ENCODE data around the gene VOPP1. TPM values are rescaled to one million over a fixed set of nuclear protein-coding genes. Genes with fewer than 3 reads are reported as not detected.
"Not testable (repeated sequence)": the region's sequence is repeated elsewhere in the genome, so short reads cannot be mapped to it uniquely, and the experiment has no call there.

The VOPP1 gene
- total and polyA plus RNA-seq, 12 donors: 10.2 to 60.7 (median 35.5) TPM

- H3K36me3 ChIP-seq (replicated peaks in 1 of 2): no peaks in the 10 kb centered on the region
- H3K27ac ChIP-seq: no peak overlapping the region
- TF ChIP-seq CTCF (IDR thresholded peaks at IDR 0.05) (no peak), POLR2A (IDR thresholded peaks at IDR 0.05) (no peak)
- H3K4me1 ChIP-seq (replicated peaks in 1 of 2): no peaks in the 10 kb centered on the region
- intact Hi-C loops (cut with DNase I): no loop called here
- H3K4me3 ChIP-seq: no peak overlapping the region
- H3K9me3 ChIP-seq (replicated peaks in 1 of 3): no peaks in the 10 kb centered on the region
- H3K27me3 ChIP-seq: no peaks in the 10 kb centered on the region
- 81 to 89% (median 83%) methylated on average over 6 to 8 of the region's 8 CpGs for WGBS, 4 donors
- DNase-seq: no peak
These were observed 15.5 kb upstream of the VOPP1 start for GRCh38 chr7:55587687-55588378.

- intact Hi-C loops (cut with DNase I); H3K27me3 ChIP-seq: not testable (repeated sequence)
- WGBS, 4 donors: 75 to 93% (median 87%) methylated on average over 5 to 9 of the region's 9 CpGs
These were observed 10.4 kb upstream of the VOPP1 start for GRCh38 chr7:55582656-55583055.

GRCh38 chr7:55576753-55577152 lies 4.5 kb upstream of the VOPP1 start:
- Histone ChIP-seq H3K36me3 (replicated peaks in 1 of 2) (no peaks in the 10 kb centered on the region), H3K27me3 (no peaks in the 10 kb centered on the region), H3K4me3 (no peak overlapping the region), H3K4me1 (replicated peaks in 1 of 2) (peaks cover 6 to 21% of the 10 kb centered on the region in 2 donors), H3K9me3 (replicated peaks in 1 of 3) (no peaks in the 10 kb centered on the region), H3K27ac (no peak overlapping the region)
- WGBS, 4 donors: 84 to 89% (median 85%) methylated on average over 4 of the region's 4 CpGs
- no peak for TF ChIP-seq CTCF (IDR thresholded peaks at IDR 0.05)
- TF ChIP-seq POLR2A (IDR thresholded peaks at IDR 0.05): no peak
- no peak for DNase-seq
- intact Hi-C loops (cut with DNase I): no loop called here

More at GRCh38 chr7:55582656-55583055, 10.4 kb upstream of the VOPP1 start:
- not testable (repeated sequence) for H3K27ac ChIP-seq; H3K9me3 ChIP-seq (replicated peaks in 1 of 3); H3K4me1 ChIP-seq (replicated peaks in 1 of 2); H3K36me3 ChIP-seq (replicated peaks in 1 of 2); DNase-seq; H3K4me3 ChIP-seq

- 85 to 88% (median 88%) methylated on average over 4 of the region's 4 CpGs for WGBS, 4 donors
- intact Hi-C loops (cut with DNase I): no loop called here
- H3K27me3 ChIP-seq: no peaks in the 10 kb centered on the region
These were observed 3.4 kb upstream of the VOPP1 start for GRCh38 chr7:55575733-55576132.

More at GRCh38 chr7:55575733-55576132, 3.4 kb upstream of the VOPP1 start:
- DNase-seq: no peak
- H3K4me1 ChIP-seq (replicated peaks in 1 of 2): peaks cover 6 to 22% of the 10 kb centered on the region in 2 donors
- no peaks in the 10 kb centered on the region for H3K9me3 ChIP-seq (replicated peaks in 1 of 3)
- no peak overlapping the region for H3K27ac ChIP-seq
- no peak overlapping the region for H3K4me3 ChIP-seq
- TF ChIP-seq CTCF (IDR thresholded peaks at IDR 0.05): no peak
- TF ChIP-seq POLR2A (IDR thresholded peaks at IDR 0.05): no peak
- H3K36me3 ChIP-seq (replicated peaks in 1 of 2): no peaks in the 10 kb centered on the region
